Liver (tissue), 3 donors: ENCODE measurements around the gene TUBGCP2.

Experiments used
- ATF3 ChIP-seq: IDR thresholded peaks from 2 replicates; pipeline ENCODE4 v1.6.1; 2016; ENCODE audit warnings: antibody characterized with exemption
- CTCF ChIP-seq: fragments of 150-350 bp; IDR thresholded peaks from 2 replicates; pipeline ENCODE4 v1.5.1; 2017; ENCODE audit warnings: improper control_type of control experiment, low read depth, low read length; ENCODE audit not compliant: missing input control
- HNF4G ChIP-seq: IDR thresholded peaks from 2 replicates; pipeline ENCODE4 v1.6.1; 2016; ENCODE audit warnings: antibody characterized with exemption
- JUND ChIP-seq, 2 donors: IDR thresholded peaks; 2 replicates each; pipeline ENCODE4 v1.6.1; 2016; ENCODE audit warnings: antibody characterized with exemption in 2 of 2
- REST ChIP-seq: IDR thresholded peaks from 2 replicates; pipeline ENCODE4 v1.6.1; 2016; ENCODE audit warnings: antibody characterized with exemption, mild to moderate bottlenecking
- YY1 ChIP-seq: IDR thresholded peaks from 2 replicates; pipeline ENCODE4 v1.6.1; 2016; ENCODE audit warnings: antibody characterized with exemption, mild to moderate bottlenecking
- donor health status: healthy.
- donor health status: healthy.

- TF ChIP-seq JUND (IDR thresholded peaks at IDR 0.05) (no peak), CTCF (no peak), REST (no peak), ATF3 (no peak), YY1 (no peak), HNF4G (no peak)
These were observed 46.6 kb upstream of the TUBGCP2 start for GRCh38 chr10:133355266-133355665.
